Measurements from ENCODE around the gene GJA3.

The GJA3 gene

GRCh38 chr13:20116213-20116612, 44.6 kb downstream of the GJA3 start:
- no peak for TF ChIP-seq CTCF (IDR thresholded peaks at IDR 0.05)
- H3K9me3 ChIP-seq: no peaks in the 10 kb centered on the region
- H3K27me3 ChIP-seq: peaks cover 21% of the 10 kb centered on the region
- H3K4me1 ChIP-seq (ENCODE audit: control insufficient read depth in 1 of 2, insufficient read depth in 1 of 2, low read depth in 1 of 2, low read length in 1 of 2): peaks cover 9 to 22% of the 10 kb centered on the region in 2 experiments
- no peak overlapping the region for H3K27ac ChIP-seq
- no peaks in the 10 kb centered on the region for H3K36me3 ChIP-seq
- H3K4me3 ChIP-seq (ENCODE audit: low read depth in 1 of 2, low read length in 1 of 2): no peak overlapping the region

GRCh38 chr13:20114066-20114610, 46.7 kb downstream of the GJA3 start:
- H3K27ac ChIP-seq: no peak overlapping the region
- no peak for TF ChIP-seq CTCF (IDR thresholded peaks at IDR 0.05)
- H3K27me3 ChIP-seq: peaks cover 16% of the 10 kb centered on the region
- no peak overlapping the region for H3K4me3 ChIP-seq (ENCODE audit: low read depth in 1 of 2, low read length in 1 of 2)
- no peaks in the 10 kb centered on the region for H3K9me3 ChIP-seq
- peaks cover 7 to 11% of the 10 kb centered on the region in 2 experiments for H3K4me1 ChIP-seq (ENCODE audit: control insufficient read depth in 1 of 2, insufficient read depth in 1 of 2, low read depth in 1 of 2, low read length in 1 of 2)
- H3K36me3 ChIP-seq: no peaks in the 10 kb centered on the region

- Histone ChIP-seq H3K27ac (no peak overlapping the region), H3K4me3 (ENCODE audit: low read depth in 1 of 2, low read length in 1 of 2) (no peak overlapping the region), H3K27me3 (no peaks in the 10 kb centered on the region), H3K4me1 (ENCODE audit: control insufficient read depth in 1 of 2, insufficient read depth in 1 of 2, low read depth in 1 of 2, low read length in 1 of 2) (no peaks in the 10 kb centered on the region), H3K9me3 (no peaks in the 10 kb centered on the region), H3K36me3 (no peaks in the 10 kb centered on the region)
- no peak for TF ChIP-seq CTCF (IDR thresholded peaks at IDR 0.05)
Observed at GRCh38 chr13:20109037-20109436, 51.8 kb downstream of the GJA3 start.

- no peaks in the 10 kb centered on the region for H3K36me3 ChIP-seq
- H3K4me1 ChIP-seq (ENCODE audit: control insufficient read depth in 1 of 2, insufficient read depth in 1 of 2, low read depth in 1 of 2, low read length in 1 of 2): no peaks in the 10 kb centered on the region
- no peak overlapping the region for H3K4me3 ChIP-seq (ENCODE audit: low read depth in 1 of 2, low read length in 1 of 2)
- peaks cover 17% of the 10 kb centered on the region for H3K27me3 ChIP-seq
- H3K9me3 ChIP-seq: no peaks in the 10 kb centered on the region
- no peak overlapping the region for H3K27ac ChIP-seq
- TF ChIP-seq CTCF (IDR thresholded peaks at IDR 0.05): no peak
Observed at GRCh38 chr13:20106742-20107141, 54.1 kb downstream of the GJA3 start.

GRCh38 chr13:20105161-20105689, 55.6 kb downstream of the GJA3 start:
- peaks cover 19% of the 10 kb centered on the region for H3K27me3 ChIP-seq
- no peak for TF ChIP-seq CTCF (IDR thresholded peaks at IDR 0.05)
- no peaks in the 10 kb centered on the region for H3K9me3 ChIP-seq
- no peaks in the 10 kb centered on the region for H3K36me3 ChIP-seq
- H3K27ac ChIP-seq: no peak overlapping the region
- H3K4me1 ChIP-seq (ENCODE audit: control insufficient read depth in 1 of 2, insufficient read depth in 1 of 2, low read depth in 1 of 2, low read length in 1 of 2): no peaks in the 10 kb centered on the region
- no peak overlapping the region for H3K4me3 ChIP-seq (ENCODE audit: low read depth in 1 of 2, low read length in 1 of 2)

Measured in neutrophil (primary cell).